CD4-positive, alpha-beta memory T cell (primary cell): Measurements from ENCODE around the gene AGK. TPM values are rescaled to one million over a fixed set of nuclear protein-coding genes. Genes with fewer than 3 reads are reported as not detected.

Experiments
- CTCF ChIA-PET: fragments of 350-600 bp; sonication (Branson Sonifier 250); formaldehyde crosslinking; loops from one replicate; lab custom pipeline; 2021; ENCODE audit warnings: inconsistent platforms; ENCODE audit not compliant: partially characterized antibody; lab: Charles Lee
- POLR2A ChIA-PET: fragments of 350-600 bp; sonication (Branson Sonifier 250); formaldehyde crosslinking; loops from one replicate; lab custom pipeline; 2021; ENCODE audit not compliant: partially characterized antibody; lab: Charles Lee
- DNase-seq, 5 donors: peaks; one replicate each; pipeline versions ENCODE4 v3.0.0 to v3.0.0-alpha.2; 2020 to 2022; ENCODE audit warnings: mixed read lengths in 1 of 5
- H3K27ac ChIP-seq: one replicate; pipeline ENCODE4 v1.7.0; 2013; ENCODE audit warnings: low read depth, low read length
- H3K27me3 ChIP-seq: 2 replicates; pipeline ENCODE4 v1.7.0; 2013; ENCODE audit warnings: mild to moderate bottlenecking, low read length, moderate library complexity; ENCODE audit not compliant: insufficient read depth
- H3K36me3 ChIP-seq: 2 replicates; pipeline ENCODE4 v1.7.0; 2013; ENCODE audit warnings: mild to moderate bottlenecking, low read length, moderate library complexity; ENCODE audit not compliant: insufficient read depth
- H3K4me1 ChIP-seq: 2 replicates; pipeline ENCODE4 v1.7.0; 2013; ENCODE audit warnings: mild to moderate bottlenecking, low read length, moderate library complexity; ENCODE audit not compliant: insufficient read depth
- H3K4me3 ChIP-seq, 2 donors: one replicate each; pipeline ENCODE4 v1.7.0; 2013; ENCODE audit warnings: low read length in 2 of 2, mild to moderate bottlenecking in 1 of 2
- H3K9me3 ChIP-seq, 2 donors: one replicate each; pipeline ENCODE4 v1.7.0; 2013; ENCODE audit warnings: low read length in 2 of 2, control low read depth in 1 of 2; ENCODE audit not compliant: control insufficient read depth in 1 of 2
- H3K27ac Mint-ChIP-seq, 7 donors: one replicate each; pipeline ENCODE4 v1.8.0; 2020 to 2021; ENCODE audit warnings: mixed read lengths in 7 of 7, mild to moderate bottlenecking in 6 of 7, inconsistent platforms in 3 of 7, moderate library complexity in 3 of 7
- H3K27me3 Mint-ChIP-seq, 2 donors: one replicate each; pipeline ENCODE4 v1.8.0; 2020 to 2021; ENCODE audit warnings: mixed read lengths in 2 of 2
- H3K36me3 Mint-ChIP-seq, 2 donors: one replicate each; pipeline ENCODE4 v1.8.0; 2020 to 2021; ENCODE audit warnings: mixed read lengths in 2 of 2, inconsistent platforms in 1 of 2, mild to moderate bottlenecking in 1 of 2
- H3K4me1 Mint-ChIP-seq, 4 donors: one replicate each; pipeline ENCODE4 v1.8.0; 2020 to 2021; ENCODE audit warnings: mixed read lengths in 4 of 4, mild to moderate bottlenecking in 1 of 4
- H3K4me3 Mint-ChIP-seq, 8 donors: one replicate each; pipeline ENCODE4 v1.8.0; 2020 to 2021; ENCODE audit warnings: mixed read lengths in 8 of 8, mild to moderate bottlenecking in 7 of 8, moderate library complexity in 6 of 8, inconsistent platforms in 3 of 8
- H3K9me3 Mint-ChIP-seq, 8 donors: one replicate each; pipeline ENCODE4 v1.8.0; 2020 to 2021; ENCODE audit warnings: mixed read lengths in 8 of 8, mild to moderate bottlenecking in 5 of 8, inconsistent platforms in 3 of 8, moderate library complexity in 1 of 8
- intact Hi-C: fragments of 100-400 bp; cut with micrococcal nuclease; formaldehyde crosslinking; loops from one replicate; pipeline ENCODE4 v1.15.1; 2023
- polyA plus RNA-seq, 2 donors: library from polyadenylated mRNA; unstranded; fragments of 300-500 nt; fragmentation: Illumina TruSeq; gene quantifications; one replicate each; pipeline ENCODE4 v1.2.3, GENCODE V29; 2021
- total RNA-seq, 2 experiments: library from RNA; stranded (reverse); gene quantifications; one replicate each; pipeline ENCODE4 v1.2.3, GENCODE V29; 2021

Gene AGK
- total and polyA plus RNA-seq, 4 experiments from 2014 or later, result 28.1 to 33.8 (median 29.2) TPM

GRCh38 chr7:141649865-141650634 is 98.8 kb downstream of the AGK start:
- H3K36me3 ChIP-seq, result no peaks in the 10 kb centered on the region
- Mint-ChIP-seq H3K9me3 (no peaks in the 10 kb centered on the region), H3K27ac (peak overlapping the region in 5 of 7 donors; percentile 21 to 75 (median 67)), H3K27me3 (no peaks in the 10 kb centered on the region), H3K4me1 (peaks cover 4 to 7% (median 5%) of the 10 kb centered on the region in 4 donors), H3K36me3 (peaks cover 21 to 49% of the 10 kb centered on the region in 2 donors), H3K4me3 (no peak overlapping the region)
- intact Hi-C loops, result no loop called here
- no peaks in the 10 kb centered on the region for H3K9me3 ChIP-seq
- ChIA-PET POLR2A (no interaction called here), CTCF (interaction anchor here (0.8 to 2.2 kb wide), 7 partner anchors 8 to 136 kb away, joined by 3 to 7 read pairs (median 3); partner anchors contain the start of gene SSBP1)
- DNase-seq, result peak in 3 of 5 donors; percentile 7 to 14 (median 11)
- H3K4me3 ChIP-seq, result no peak overlapping the region
- no peaks in the 10 kb centered on the region for H3K4me1 ChIP-seq
- H3K27ac ChIP-seq, result no peak overlapping the region
- no peaks in the 10 kb centered on the region for H3K27me3 ChIP-seq

- POLR2A ChIA-PET, result no interaction called here
- H3K4me1 ChIP-seq, result no peaks in the 10 kb centered on the region
- peaks cover 4 to 7% (median 5%) of the 10 kb centered on the region in 4 donors for H3K4me1 Mint-ChIP-seq
- no peaks in the 10 kb centered on the region for H3K36me3 ChIP-seq
- no peak overlapping the region for H3K4me3 ChIP-seq
- H3K4me3 Mint-ChIP-seq, result no peak overlapping the region
- no peak overlapping the region for H3K27ac ChIP-seq
- no peaks in the 10 kb centered on the region for H3K27me3 Mint-ChIP-seq
- H3K9me3 Mint-ChIP-seq, result no peaks in the 10 kb centered on the region
- H3K27ac Mint-ChIP-seq, result peak overlapping the region in 1 of 7 donors; percentile 37
- no peaks in the 10 kb centered on the region for H3K27me3 ChIP-seq
- H3K36me3 Mint-ChIP-seq, result peaks cover 24 to 55% of the 10 kb centered on the region in 2 donors
- DNase-seq, result no peak
- CTCF ChIA-PET, result interaction anchor here (1.0 to 6.5 kb wide), 4 partner anchors 9 to 134 kb away, joined by 3 to 74 read pairs (median 4); partner anchors contain the start of genes DENND11 and SSBP1
- intact Hi-C loops, result no loop called here
- no peaks in the 10 kb centered on the region for H3K9me3 ChIP-seq
Observed at GRCh38 chr7:141651417-141651816, 100.2 kb downstream of the AGK start.

DNA sequence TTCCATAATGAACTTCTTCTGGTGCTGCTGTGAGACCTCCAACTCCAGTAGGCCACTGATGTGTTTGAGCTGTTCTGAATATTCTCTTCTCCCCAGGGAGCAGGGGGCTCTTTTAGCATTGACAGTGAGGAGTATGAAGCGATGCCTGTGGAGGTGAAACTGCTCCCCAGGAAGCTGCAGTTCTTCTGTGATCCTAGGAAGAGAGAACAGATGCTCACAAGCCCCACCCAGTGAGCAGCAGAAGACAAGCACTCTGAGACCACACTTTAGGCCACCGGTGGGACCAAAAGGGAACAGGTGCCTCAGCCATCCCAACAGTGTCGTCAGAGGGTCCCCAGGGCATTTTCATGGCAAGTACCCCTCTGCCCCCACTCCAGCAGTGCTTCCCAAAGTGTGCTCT is 101.5 kb downstream of the AGK start:
- POLR2A ChIA-PET, result no interaction called here
- Histone ChIP-seq H3K27me3 (no peaks in the 10 kb centered on the region), H3K36me3 (no peaks in the 10 kb centered on the region), H3K4me1 (no peaks in the 10 kb centered on the region), H3K27ac (no peak overlapping the region), H3K4me3 (no peak overlapping the region), H3K9me3 (no peaks in the 10 kb centered on the region)
- Mint-ChIP-seq H3K9me3 (no peaks in the 10 kb centered on the region), H3K4me1 (peaks cover 4 to 7% (median 5%) of the 10 kb centered on the region in 4 donors), H3K27me3 (no peaks in the 10 kb centered on the region), H3K36me3 (peaks cover 24 to 55% of the 10 kb centered on the region in 2 donors), H3K4me3 (no peak overlapping the region), H3K27ac (peak overlapping the region in 1 of 7 donors; percentile 63)
- intact Hi-C loops, result no loop called here
- DNase-seq, result no peak
- CTCF ChIA-PET, result interaction anchor here (1.8 to 6.5 kb wide), 4 partner anchors 10 to 83 kb away, joined by 4 to 74 read pairs (median 16); partner anchors contain the start of gene SSBP1

DNA sequence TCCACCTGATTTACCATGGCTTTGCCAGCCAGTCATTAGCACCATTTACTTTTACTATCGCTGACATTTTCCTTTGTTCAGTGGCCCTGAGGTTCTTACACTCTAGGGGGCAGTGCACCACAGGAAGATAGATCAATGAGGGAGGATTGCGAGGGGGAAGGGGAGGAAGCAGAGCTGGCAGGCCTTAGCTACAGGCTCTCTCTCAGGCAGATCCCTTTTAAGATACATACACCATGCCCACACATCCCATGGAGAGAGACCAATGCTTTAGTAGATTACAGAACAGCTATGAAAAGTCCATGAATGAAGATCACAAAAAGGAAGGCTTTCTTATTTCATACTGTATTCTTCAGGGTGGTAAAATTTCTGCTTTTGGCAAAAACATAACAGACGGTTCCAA is 103.3 kb downstream of the AGK start:
- intact Hi-C loops, result loop anchor here (1.0 kb wide), 1 partner anchor 84 kb away; the partner anchor contains the start of gene SSBP1
- DNase-seq, result peak; percentile 62 to 71 (median 67)
- Histone ChIP-seq H3K4me1 (no peaks in the 10 kb centered on the region), H3K4me3 (no peak overlapping the region), H3K27ac (no peak overlapping the region), H3K36me3 (peaks cover 10% of the 10 kb centered on the region), H3K27me3 (no peaks in the 10 kb centered on the region), H3K9me3 (no peaks in the 10 kb centered on the region)
- Mint-ChIP-seq H3K4me3 (no peak overlapping the region), H3K36me3 (peaks cover 19 to 54% of the 10 kb centered on the region in 2 donors), H3K27me3 (no peaks in the 10 kb centered on the region), H3K27ac (peak overlapping the region in 6 of 7 donors; percentile 1 to 92 (median 76)), H3K4me1 (peaks cover 4 to 7% (median 5%) of the 10 kb centered on the region in 4 donors), H3K9me3 (no peaks in the 10 kb centered on the region)
- CTCF ChIA-PET, result interaction anchor here (0.7 to 6.5 kb wide), 21 partner anchors 8 to 322 kb away, joined by 3 to 74 read pairs (median 7); partner anchors contain the start of genes AGK, DENND11, SSBP1 and WEE2
- POLR2A ChIA-PET, result interaction anchor here (1.1 to 2.1 kb wide), 3 partner anchors 48 to 131 kb away, joined by 3 to 16 read pairs (median 3); partner anchors contain the start of genes DENND11 and SSBP1

GRCh38 chr7:141659501-141659900 is 108.3 kb downstream of the AGK start:
- intact Hi-C loops, result no loop called here
- peaks cover 3 to 11% (median 8%) of the 10 kb centered on the region in 4 donors for H3K4me1 Mint-ChIP-seq
- H3K36me3 Mint-ChIP-seq, result peaks cover 14 to 69% of the 10 kb centered on the region in 2 donors
- peaks cover 4% of the 10 kb centered on the region for H3K4me1 ChIP-seq
- H3K27me3 Mint-ChIP-seq, result no peaks in the 10 kb centered on the region
- no peak for DNase-seq
- no peak overlapping the region for H3K27ac ChIP-seq
- H3K36me3 ChIP-seq, result peaks cover 41% of the 10 kb centered on the region
- H3K27me3 ChIP-seq, result no peaks in the 10 kb centered on the region
- H3K9me3 ChIP-seq, result no peaks in the 10 kb centered on the region
- no peak overlapping the region for H3K4me3 ChIP-seq
- no peak overlapping the region for H3K4me3 Mint-ChIP-seq
- H3K27ac Mint-ChIP-seq, result peak overlapping the region in 3 of 7 donors; percentile 32 to 62 (median 61)
- CTCF ChIA-PET, result interaction anchor here (3.1 kb wide), 1 partner anchor 77 kb away, joined by 18 read pairs; the partner anchor contains the start of gene SSBP1
- no peaks in the 10 kb centered on the region for H3K9me3 Mint-ChIP-seq
- POLR2A ChIA-PET, result no interaction called here

DNA sequence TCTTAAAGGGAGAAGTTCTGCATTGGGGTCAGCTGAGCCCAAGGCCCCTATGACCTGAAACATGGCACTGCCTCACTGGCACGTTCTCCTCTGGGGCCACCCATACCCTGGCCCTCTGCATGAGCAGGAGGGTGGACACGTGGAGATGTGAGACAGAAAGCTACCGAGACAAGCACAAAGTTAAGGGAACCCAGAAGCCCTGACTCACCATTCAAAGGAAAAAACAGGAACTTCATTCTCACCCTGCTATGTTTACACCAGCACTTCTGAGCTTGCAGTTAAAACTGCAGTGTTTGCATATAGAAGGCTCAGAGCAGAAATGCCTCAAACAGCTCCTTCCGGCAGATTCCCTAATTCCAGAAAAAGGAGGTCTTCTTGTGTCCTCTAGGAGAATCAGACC is 109.0 kb downstream of the AGK start:
- peak overlapping the region in 5 of 7 donors; percentile 4 to 48 (median 24) for H3K27ac Mint-ChIP-seq
- Histone ChIP-seq H3K9me3 (no peaks in the 10 kb centered on the region), H3K27me3 (no peaks in the 10 kb centered on the region), H3K4me3 (no peak overlapping the region), H3K27ac (no peak overlapping the region), H3K4me1 (peaks cover 4% of the 10 kb centered on the region), H3K36me3 (peaks cover 44% of the 10 kb centered on the region)
- no peaks in the 10 kb centered on the region for H3K9me3 Mint-ChIP-seq
- intact Hi-C loops, result no loop called here
- CTCF ChIA-PET, result interaction anchor here (1.0 to 3.1 kb wide), 4 partner anchors 9 to 76 kb away, joined by 3 to 18 read pairs (median 5); partner anchors contain the start of gene SSBP1
- DNase-seq, result no peak
- POLR2A ChIA-PET, result interaction anchor here (1.2 kb wide), 2 partner anchors 41 to 78 kb away, joined by 3 to 4 read pairs; partner anchors contain the start of genes DENND11 and SSBP1
- no peak overlapping the region for H3K4me3 Mint-ChIP-seq
- H3K4me1 Mint-ChIP-seq, result peaks cover 1 to 7% (median 5%) of the 10 kb centered on the region in 4 donors
- no peaks in the 10 kb centered on the region for H3K27me3 Mint-ChIP-seq
- peaks cover 11 to 68% of the 10 kb centered on the region in 2 donors for H3K36me3 Mint-ChIP-seq
